GM21367 (cell line): Measurements from ENCODE around the gene POU3F3.

Experiments
- ATAC-seq: cut with Tn5 transposase; IDR thresholded peaks from one replicate; pipeline ENCODE4 v1.9.1; 2021; ENCODE audit not compliant: unreplicated experiment

Gene POU3F3

DNA sequence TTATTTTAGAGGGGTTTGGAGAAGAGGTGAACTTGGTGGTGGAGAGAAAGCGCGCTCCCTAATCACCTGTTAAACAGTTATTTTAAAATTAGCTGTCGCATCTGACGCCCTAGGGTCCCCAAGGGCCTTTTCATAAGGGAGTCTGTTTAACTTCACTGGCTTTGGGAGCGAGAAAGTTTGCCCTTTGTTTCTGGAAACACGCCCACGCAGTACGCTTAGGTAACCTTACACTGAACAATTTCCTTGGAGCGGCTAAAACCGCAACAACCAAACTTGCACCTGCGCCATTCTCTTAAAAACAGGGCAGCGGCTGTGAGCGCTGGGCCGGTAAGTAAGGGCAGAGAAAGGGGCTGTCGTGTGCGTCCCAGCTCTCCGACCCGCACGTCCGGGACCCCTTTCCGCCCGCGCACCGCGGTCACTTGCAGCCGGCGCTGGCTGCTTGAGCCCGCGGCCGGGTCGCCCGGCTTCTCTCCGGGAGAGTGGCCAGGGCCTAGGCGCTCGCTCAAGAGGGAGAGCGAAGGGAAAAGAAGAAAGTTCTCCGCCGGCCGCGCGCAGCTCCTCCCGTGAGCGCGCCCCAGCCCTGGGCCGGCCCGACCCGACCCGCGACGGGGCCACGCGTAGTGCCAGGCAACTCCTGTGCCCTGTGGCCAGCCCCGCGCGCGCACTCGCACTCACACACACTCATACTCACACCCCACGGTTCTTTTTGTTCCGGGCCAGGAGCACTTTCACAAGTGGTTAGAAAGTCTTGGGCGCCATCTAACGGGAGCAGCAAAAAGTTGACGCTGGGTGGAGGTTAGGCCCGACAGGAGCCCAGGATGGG is 19.2 kb downstream of the POU3F3 start:
- peak; percentile 82 for ATAC-seq

DNA sequence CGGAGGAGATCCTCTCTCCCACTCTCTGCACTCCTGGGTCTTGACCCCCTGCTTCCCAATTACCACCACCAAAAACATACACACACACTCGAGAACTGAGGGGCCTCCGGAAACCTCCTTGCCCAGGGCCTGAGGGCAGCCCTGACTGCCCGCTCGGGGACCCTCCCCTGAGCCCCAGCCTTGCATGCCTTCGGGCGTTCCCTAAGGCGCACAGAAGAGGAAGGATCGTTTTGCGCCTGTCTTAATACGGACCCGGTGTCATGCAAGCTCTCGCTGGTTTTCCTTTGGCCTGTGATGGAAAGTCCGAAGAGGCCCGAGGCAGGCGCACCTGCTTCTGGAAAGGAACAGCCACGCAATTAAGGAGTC is 19.8 kb downstream of the POU3F3 start:
- ATAC-seq = no peak

DNA sequence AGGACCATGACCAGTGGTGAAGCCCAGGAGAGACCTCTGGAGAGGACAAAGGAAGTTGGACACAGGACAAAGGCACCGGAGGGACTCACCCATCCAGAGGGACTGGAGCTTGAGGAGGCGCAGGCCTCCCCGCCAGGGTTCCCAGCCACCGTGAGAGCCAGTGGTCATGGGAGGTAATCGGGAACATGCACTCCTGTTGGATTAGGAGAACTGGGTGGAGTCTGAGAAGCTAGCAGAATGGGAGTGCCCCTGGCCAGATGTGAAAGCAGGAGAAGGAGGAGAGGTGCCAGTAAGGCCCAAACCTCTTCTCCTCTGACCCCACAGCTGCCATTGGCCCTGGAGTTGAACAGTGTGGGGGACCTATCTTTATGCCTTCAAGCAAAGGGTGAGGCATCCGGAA is 20.3 kb downstream of the POU3F3 start:
- no peak for ATAC-seq

DNA sequence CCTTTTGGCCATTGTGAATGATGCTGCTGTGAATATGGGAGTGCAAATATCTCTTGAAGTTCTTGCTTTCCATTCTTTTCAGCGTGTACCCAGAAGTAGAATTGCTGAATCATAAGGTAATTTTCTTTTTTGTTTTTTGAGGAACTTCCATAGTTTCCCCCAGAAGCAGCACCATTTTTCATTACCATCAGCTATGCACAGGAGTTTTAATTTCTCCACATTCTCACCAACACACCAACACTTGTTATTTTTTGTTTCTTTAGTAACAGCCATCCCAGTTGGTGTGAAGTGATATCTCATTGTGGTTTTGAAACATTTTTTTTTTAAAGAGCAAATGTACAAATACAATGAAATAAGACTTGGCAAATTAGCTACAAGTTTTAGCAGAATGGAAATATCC is 21.3 kb downstream of the POU3F3 start:
- ATAC-seq = no peak

DNA sequence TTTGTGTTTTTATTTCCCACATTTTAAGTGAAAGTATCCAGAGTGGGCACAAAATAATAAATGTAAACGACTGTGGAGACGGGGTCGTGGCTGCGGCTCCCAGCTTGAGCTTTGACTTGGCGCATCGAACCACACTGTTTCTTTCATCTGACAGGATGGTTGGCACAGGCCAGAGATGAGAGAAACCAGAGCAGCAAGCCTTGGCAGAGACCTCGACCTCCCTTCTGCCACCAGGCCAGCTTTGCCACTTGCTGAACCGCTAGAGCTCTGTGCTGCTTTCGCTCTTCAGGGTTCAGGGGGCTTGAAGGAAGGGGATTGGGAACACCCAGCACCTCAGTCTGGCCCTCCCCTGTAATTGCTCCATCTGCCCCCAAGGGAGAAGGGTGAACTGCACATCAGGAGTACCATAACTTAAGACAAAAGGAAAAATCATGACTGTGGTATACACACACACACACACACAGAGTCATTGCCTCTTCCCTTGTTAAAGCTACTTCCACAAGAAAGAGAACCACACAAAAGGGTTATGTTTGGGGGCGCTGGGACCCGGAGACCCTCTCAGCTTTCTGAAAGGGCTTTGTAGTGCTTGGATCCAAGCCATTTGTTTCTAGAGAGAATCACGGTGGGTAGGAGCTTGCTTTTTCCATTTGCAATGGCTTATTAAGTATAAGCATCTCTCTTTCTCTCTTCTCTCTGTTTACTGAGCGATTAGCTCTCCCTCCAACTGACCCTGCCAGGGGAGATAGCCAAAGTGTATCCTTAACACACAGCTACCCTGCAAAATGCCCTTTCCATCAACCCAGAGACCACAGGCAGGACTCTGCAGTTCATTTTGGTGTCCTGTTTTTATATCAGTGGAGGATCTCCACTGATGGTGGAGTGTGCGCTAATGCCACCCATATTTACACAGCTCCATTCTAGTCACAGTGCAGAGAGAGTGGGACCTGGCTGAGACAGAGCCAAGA is 23.0 kb downstream of the POU3F3 start:
- no peak for ATAC-seq

DNA sequence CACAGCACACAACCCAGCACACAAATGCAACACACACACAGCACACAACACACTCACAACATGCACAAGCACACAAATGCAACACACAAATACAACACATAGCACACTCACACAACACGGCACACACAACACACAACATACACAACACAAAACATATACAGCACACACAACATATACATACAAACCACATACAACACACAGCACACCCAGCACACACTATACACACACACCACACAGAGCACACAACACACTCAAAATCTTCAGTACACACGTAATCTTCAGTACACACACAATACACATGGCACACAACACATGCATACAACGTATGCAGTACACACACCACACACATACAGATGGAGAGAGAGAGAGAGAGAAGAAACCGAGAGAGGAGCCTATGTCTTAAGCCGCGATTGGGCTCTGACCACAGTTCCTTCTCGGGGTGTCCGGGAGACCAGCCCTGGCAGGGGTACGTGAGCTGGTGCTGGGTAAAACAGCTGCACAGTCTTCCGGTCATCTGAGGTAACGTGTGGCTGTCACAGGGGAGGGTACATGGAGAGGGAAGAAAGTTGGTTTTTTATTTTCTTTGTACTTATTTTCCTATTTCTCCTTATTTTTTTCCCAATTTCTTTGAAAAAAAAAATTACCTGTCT is 25.1 kb downstream of the POU3F3 start:
- no peak for ATAC-seq

DNA sequence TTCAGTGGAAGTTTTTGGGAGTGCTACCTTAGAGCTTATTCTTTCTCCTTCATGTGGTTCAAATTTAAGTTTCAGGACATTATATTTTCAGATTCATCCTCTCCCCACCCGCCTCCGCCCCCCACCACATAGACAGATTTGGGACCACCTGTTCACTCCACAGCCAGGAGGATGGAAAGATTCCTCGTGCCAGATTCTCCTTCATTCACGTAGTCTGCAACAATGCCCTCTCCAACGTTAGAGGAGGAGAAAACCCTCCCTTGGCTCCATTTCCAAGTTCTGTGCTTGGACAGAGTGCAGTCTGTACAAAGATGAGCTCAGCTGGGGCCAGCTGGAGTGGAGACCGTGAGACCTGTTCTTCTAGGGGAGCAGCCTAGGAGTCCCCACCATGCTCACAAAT is 26.2 kb downstream of the POU3F3 start:
- ATAC-seq = no peak

DNA sequence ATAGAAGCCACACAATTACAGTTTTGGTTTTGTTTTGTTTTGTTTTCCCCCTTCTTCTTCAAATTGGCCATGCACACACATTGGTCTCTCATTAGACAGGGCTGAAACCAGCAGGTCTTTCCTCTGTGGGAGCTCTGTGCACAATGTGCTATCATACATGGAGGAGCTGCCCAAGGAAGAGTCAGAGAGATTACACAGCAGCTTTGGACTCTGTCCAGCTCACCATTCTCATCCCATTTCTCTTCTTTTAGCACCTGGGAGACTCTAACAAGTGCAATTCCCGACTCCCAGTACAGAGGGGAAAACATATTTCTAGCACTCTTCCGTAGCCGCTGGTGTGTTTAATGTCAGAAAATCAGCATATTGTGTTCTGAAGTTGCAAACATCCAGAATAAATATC is 29.4 kb downstream of the POU3F3 start:
- ATAC-seq = no peak

DNA sequence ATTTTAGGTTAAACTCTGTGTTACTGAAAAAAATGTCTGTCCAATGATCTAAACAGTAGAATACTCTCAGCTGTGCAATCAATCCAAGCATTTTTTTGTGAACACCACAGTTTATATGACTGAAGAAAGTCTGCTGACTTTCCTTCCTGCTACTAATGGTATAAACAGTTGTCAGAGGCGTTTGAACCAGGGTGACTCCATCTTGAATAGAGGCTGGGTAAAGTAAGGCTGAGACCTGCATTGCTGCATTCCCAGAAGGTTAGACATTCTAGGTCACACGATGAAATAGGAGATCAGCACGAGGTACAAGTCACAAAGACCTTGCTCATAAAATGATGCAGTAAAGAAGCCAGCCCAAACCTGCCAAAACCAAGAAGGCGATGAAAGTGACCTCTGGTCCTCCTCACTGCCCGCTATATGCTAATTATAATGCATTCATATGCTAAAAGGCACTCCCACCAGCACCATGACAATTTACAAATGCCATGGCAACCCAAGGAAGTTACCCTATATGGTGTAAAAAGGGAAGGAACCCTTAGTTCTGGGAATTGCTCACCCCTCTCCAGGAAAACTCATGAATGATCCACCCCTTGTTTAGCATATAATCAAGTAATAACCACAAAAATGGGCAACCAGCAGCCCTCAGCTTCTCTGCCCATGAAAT is 31.3 kb downstream of the POU3F3 start:
- ATAC-seq = no peak

DNA sequence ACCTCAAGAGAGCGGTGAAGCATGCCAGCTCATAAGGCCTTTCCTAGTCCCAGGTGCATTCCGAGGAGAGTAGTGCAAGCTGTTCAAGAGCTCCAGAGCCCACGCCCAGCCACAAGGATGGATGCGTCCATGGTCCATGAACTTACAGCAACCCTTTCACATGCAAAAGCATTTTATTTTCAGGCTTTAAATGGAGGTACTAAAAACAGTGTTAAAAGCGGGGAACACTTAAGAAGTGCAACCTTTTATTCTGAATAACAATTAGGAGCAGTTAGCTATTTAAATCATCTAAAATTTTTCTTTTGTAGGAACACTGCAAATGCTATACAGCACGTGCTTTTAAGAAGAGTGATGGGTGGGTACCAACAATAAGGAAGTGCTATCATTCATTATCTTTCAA is 33.8 kb downstream of the POU3F3 start:
- no peak for ATAC-seq

DNA sequence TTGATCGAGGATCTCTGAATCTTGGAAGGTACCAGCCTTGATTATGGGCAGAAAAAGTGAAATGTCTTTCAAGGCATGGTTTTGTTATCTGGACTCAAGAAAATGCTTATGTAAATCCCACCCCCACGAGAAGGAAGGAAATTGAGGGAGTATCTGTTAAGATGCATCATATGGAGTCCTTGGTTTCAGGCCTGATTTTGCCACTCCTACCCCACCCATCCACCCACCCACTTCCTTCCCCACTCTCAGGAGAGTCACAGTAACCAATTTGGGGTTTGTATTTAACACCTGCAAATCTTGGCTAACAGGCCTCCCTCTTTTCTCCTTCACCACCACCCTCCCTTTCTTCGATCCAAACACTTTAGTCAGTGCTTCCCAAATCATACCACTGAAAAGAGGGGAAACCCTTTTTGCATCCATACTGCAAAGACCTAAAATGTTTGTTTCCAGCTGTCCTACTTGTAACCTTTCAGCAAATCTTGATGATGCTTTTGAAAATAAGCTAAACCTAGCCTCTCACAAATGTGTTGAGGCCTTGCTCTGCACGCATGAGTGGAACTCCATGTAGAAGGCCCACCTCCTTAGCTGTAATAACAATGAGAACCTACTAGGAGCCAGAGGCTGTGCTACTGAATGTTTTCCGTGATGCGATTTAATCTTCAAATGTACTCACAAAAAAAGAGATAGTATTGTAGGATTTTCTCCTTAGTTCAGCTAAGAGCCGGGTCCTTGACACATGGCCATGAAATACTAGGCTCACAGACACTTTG is 34.8 kb downstream of the POU3F3 start:
- ATAC-seq = no peak

DNA sequence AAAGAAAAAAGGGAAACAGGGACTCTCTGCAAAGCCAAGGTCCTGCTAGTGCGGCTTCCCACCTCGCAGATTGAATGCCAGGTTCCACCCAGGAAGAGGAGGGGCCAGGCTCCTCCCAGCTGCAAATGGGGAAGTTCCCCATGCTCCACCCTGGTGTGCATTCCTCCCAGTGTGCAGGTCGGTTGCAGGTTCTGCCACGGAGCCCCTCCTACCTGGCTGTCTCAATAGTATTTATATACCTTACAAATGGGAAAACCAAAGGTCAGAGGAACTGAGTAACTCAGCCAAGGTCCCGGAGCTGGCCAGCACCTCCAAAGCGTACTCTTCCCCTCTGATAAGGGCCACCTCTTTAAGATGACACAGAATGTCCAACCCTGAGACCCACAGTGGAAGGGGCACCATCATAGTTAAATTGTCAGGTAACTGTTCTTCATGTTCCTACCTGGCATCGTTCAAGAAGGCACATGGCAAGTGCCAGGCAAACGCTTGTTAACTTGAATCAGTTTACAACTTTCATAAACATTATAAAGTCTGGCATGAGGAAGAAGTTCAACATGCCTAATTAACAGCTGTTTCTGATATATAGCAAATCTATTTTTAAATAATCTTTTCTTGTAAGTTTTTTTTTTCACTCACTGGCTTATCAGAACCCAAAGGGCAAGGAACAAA is 35.5 kb downstream of the POU3F3 start:
- ATAC-seq = no peak

DNA sequence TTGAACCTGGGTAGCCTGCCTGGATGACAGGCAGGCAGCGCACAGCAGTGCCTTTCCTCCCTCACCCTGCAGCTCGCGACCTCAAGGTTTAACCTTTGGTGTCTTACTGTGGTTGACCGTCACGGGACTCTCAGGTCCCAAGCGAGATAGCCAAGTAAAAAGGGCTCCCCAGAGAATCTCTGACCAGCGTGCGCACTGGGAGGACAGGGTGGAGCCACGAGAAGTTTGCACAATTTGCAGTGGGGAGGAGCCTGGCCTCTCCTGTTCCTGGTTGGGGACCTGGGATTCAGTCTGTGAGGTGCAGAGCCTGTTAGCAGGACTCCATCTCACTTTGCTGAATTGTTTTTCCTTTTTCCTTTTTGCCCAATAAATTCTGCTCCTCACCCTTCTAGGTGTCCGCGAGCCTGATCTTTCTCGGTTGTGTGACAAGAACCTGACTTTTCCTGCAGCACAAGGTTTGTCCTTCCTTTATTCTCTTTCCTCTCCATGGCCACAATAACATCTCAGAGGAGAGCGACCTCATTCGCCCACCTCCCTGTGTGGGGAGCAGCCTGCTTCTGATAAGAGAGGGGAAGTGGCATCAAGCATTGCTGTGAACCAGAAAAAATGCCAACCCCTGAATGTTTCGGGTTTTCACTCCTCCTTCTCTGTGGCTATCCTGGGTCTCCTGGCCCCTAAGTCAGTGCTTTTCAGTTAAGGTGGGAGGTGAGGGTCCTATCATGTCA is 36.2 kb downstream of the POU3F3 start:
- ATAC-seq = no peak

DNA sequence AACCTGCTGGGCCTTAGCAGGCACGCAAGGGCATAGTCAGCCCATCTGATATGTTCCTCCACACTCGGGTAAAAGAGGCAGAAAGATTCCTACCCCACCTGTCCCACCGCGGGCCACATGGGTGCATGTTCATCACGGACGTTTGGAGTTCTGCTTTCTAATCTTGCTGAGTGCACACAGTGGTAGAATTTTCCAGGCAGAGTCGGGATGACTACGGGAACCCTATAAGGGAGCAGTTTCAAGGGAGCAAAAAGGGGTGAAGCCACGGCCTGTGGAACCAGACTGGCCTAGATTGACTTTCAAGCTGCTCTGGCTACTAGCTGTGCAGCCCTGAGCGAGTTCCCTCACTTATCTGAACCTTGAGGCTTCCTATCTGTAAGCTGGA is 36.8 kb downstream of the POU3F3 start:
- no peak for ATAC-seq

DNA sequence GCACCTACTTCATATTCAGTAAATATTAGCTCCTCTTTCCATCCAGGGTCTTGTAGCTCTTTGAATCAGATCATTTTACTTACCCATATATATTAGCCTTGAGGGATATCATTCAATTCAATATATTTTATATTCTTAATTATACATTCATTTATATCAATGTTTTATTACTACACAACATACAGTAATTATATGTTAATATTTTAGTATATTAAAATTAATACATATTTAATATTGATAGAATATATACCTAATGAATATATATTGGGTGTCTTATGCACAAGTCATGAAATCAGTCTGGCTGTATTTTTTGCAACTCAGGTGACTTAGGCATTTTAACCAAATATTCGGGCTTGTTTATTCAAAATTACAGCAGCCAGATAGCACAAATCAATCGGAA is 37.2 kb downstream of the POU3F3 start:
- no peak for ATAC-seq

DNA sequence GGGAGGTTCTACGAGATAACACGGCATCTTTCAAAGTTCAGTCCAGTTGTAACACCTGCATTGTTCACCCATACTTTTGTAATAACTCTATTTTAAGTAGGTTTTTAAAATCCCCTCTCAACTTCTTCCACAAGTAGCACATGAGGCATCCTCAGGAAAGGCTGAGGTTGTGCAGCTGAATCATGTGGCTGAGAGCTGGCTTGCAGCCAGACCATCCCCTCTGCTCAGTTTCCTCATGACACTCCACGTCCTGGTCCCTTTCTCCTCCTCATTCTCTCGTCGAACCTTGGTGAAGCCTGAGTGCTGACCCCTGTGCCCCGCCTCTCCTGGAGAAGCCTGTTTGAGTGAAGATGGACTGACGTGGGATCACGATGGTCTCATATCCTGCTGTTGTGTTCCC is 42.5 kb downstream of the POU3F3 start:
- no peak for ATAC-seq

DNA sequence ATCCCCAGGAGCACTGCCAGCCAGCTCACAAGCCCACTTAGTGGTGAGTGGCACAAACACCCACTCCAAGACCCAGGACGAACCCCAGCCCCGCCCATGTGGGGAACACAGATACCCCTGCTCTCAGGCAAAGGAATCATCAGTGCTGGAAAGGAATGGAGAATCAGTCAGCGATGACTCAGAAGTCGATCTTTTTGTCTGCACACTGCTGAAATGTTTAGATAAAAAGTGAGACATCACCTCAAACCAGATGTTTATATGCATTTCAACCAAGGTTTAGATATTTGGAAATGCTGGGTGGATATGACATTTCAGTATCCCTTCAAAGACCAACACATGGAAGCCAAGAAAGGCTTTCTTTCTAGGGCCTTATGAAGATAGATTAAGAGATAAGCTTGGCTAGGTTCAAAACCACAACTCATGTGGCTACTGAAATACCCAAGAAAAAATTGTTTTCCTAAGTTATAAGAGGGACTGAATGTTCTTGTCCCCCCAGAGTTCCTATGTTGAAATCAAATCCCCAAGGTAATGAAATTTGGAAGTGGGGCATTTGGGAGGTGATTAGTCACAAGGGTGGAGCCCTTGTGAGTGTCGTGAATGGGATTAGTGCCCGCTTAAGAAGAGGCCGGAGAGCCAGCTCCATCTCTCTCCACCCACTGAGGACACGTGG is 43.7 kb downstream of the POU3F3 start:
- no peak for ATAC-seq

DNA sequence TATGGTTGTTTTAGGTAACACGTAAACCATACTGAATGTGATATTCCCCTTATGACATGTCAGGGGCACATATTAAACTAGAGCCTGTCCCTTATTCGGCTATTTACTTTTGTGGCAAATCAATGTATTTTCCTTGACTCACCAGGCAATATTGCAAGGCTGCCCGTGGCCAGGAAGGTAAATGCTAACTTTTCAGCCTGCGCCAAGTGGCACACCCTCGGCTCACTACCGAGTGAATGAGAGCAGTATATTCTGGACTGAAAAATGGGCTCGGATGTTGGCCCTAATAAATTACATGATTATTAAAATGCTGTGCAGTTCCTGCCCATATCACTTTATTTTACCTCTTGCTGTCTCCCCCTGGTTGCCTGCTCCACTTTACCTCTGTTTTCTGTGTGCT is 46.7 kb downstream of the POU3F3 start:
- no peak for ATAC-seq
